A673 (cell line): ENCODE results near the gene SLC44A3.

Experiments
- CTCF ChIP-seq: fragments of 300-800, 200-600 bp; sonication (generic); conservative IDR thresholded peaks from 2 replicates; pipeline ENCODE4 v1.5.1; 2017; ENCODE audit warnings: low read depth, mild to moderate bottlenecking, antibody characterized with exemption, low read length, moderate library complexity, mixed read lengths
- EZH2 ChIP-seq: fragments of 200-600 bp; sonication (generic); IDR thresholded peaks from 2 replicates; pipeline ENCODE4 v1.6.1; 2017; ENCODE audit warnings: borderline replicate concordance, low read depth, mild to moderate bottlenecking, mixed read lengths, antibody characterized with exemption, low read length; ENCODE audit not compliant: poor library complexity, severe bottlenecking

GRCh38 chr1:94821636-94822305 lies 1.6 kb downstream of the SLC44A3 start:
- TF ChIP-seq CTCF (no peak), EZH2 (no peak)
